NCI-H2196 treated with DMSO at 0.1 percent for 48 hours (cell line): ENCODE data around the gene CACTIN.
"Not testable (repeated sequence)": the region's sequence is repeated elsewhere in the genome, so short reads cannot be mapped to it uniquely, and the experiment has no call there.

Experiments
- DNase-seq: peaks from one replicate; lab custom pipeline; 2025; ENCODE audit not compliant: unreplicated experiment; lab: John Stamatoyannopoulos, UW

Gene CACTIN

GRCh38 chr19:3590991-3591659 is 35.5 kb downstream of the CACTIN start:
- DNase-seq, result no peak

DNA sequence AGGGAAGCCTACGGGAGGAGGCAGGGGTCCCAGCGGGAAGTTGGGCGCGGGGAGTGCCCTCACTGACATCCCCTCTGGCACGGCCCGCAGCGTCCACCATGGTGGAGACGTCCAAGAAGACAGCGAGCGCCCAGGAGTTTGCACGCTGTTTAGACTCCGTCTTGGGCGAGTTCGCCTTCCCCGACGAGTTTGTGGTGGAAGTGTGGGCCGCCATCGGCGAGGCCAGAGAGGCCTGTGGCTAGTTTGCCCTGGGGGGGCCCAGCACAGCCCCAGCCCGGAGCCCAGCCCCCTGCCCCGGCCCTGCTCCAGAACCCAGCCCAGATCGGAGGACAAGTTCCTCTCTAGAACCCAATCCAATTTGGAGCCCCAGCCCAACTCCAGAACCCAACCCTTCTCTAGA is 36.6 kb downstream of the CACTIN start:
- DNase-seq, result no peak

DNA sequence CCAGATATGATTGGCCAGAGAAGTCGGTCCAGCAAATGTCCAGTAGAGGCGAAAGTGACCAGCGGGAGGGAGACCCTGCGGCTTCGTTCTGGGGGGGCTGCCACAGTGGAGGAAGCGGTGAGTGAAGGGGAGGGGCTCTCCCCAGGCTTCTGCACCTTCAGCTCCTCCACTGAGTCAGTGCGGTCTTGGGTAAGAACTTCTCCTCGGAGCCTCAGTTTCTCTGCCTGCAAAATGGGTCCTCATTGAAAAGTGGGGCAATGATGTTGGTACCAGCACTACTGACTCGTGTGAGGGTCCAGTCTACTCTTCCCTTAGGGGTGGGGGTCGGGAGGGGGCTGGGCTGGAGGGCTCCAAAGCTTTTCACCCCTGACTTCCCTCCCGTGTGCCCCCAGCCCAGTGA is 37.2 kb downstream of the CACTIN start:
- DNase-seq, result no peak

GRCh38 chr19:3586707-3587346 is 39.8 kb downstream of the CACTIN start:
- DNase-seq, result no peak

DNA sequence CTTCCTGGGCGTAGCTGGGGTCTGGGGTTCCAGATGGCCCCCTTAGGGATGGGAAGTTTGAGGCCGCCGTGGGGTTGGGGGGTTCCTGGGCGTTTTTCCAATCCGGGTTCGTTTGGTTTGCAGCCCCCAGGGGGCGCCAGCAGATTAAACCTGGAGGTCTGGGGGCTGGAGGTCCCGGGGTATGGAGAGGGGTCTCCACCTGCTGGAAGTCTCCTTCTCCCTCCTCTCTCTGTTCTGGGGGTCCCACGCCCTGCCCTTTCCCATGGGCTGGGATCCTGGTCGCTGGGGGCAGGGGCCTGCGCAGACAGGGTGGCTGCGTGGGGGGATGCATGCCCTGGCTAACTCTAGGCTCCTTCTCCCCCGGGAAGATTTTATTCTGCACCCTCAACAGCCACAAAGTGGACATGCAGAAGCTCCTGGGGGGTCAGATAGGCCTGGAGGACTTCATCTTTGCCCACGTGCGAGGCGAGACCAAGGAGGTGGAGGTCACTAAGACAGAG is 40.4 kb downstream of the CACTIN start:
- DNase-seq, result no peak

DNA sequence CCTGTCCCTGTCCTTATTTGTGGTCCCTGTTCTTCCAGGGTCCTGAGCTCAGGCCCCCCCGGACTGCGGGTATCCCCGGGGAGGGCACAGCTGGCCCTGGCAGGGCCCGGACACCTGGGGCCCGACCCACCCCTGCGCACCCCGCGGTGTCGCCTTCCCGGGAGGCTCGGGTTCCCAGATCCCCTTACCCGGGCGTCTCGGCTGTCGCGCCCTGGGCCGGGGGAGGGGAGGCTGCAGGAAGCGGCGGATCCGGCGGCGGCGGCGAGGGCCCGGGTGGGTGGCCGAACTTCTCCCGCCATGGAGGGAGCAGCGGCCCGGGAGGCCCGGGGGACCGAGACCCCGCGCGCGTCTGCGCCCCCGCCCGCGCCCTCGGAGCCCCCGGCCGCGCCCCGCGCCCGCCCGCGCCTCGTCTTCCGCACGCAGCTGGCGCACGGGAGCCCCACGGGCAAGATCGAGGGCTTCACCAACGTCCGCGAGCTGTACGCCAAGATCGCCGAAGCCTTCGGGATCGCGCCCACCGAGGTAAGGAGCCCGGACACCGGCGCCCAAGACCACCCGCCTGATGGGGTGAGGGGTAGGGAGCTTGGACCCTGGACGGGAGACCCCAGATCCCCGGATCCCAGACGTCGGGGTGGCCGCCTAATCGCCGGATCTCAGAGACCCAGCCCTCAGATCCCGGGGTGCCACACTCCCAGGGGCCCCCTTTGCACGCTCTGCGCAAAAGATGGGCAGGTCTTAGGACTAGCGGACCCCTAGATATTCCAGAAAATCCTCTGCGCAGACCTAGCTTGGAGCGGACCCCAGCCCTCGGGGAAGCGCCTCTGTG is 41.1 kb downstream of the CACTIN start, which contains the start of gene GIPC3:
Gene GIPC3, plus strand, starts transcription at position 178 of the 826 bp plus-strand sequence. Its CDS starts 120 bp downstream, at position 298.
- DNase-seq, result no peak

DNA sequence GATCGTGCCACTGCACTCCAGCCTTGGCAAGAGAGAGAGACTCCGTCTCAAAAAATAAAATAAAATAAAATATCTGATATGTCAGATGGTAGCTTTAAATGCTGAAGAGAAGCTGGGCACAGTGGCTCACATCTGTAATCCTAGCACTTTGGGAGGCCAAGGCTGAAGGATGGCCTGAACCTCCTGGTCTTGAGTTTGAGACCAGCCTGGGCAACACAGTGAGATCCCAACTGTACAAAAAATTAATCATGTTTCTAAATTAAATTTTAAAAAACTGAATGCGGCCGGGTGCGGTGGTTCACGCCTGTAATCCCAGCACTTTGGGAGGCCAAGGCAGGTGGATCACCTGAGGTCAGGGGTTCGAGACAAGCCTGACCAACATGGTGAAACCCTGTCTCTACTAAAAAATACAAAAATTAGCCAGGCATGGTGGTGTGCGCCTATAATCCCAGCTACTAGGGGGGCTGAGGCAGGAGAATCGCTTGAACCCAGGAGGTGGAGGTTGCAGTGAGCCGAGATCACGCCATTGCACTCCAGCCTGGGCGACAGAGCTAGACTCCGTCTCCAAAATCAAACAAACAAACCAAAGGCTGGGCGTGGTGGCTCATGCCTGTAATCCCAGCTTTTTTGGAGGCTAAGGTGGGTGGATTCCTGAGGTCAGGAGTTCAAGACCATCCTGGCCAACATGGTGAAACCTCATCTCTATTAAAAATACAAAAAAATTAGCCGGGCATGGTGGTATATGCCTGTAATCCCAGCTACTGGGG is 42.4 kb downstream of the CACTIN start:
- not testable (repeated sequence) for DNase-seq

DNA sequence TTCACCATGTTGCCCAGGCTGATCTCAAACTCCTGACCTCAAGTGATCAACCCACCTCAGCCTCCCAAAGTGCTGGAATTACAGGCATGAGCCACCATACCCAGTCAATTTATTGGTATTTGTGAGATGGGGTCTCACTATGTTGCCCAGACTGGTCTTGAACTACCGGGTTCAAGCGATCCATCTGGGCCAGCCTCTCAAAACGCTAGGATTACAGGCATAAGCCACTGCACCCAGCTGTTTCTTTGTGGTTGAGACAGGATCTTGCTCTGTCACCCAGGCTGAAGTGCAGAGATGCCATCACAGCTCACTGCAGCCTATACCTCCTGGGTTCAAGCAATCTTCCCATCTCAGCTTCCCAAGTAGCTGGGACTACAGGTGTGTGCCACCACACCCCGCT is 44.8 kb downstream of the CACTIN start:
- not testable (repeated sequence) for DNase-seq

GRCh38 chr19:3580156-3580934 is 46.2 kb downstream of the CACTIN start:
- no peak for DNase-seq

DNA sequence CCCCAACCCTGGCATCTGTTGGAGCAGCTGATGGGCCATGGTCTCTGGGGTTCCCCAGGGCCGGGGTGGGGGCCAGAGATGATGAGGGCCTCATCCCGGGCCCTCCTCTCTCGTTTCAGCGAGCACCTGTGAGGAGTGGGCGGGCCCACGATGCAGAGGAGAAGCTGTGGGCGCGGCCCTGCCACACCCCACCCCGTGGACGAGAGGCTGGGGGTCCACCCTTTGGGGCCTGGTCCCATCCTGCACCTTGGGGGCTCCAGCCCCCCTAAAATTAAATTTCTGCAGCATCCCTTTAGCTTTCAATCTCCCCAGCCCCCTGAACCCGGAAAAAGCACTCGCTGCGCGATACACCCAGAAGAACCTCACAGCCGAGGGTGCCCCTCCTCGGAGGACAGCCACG is 48.2 kb downstream of the CACTIN start:
- DNase-seq, result no peak

DNA sequence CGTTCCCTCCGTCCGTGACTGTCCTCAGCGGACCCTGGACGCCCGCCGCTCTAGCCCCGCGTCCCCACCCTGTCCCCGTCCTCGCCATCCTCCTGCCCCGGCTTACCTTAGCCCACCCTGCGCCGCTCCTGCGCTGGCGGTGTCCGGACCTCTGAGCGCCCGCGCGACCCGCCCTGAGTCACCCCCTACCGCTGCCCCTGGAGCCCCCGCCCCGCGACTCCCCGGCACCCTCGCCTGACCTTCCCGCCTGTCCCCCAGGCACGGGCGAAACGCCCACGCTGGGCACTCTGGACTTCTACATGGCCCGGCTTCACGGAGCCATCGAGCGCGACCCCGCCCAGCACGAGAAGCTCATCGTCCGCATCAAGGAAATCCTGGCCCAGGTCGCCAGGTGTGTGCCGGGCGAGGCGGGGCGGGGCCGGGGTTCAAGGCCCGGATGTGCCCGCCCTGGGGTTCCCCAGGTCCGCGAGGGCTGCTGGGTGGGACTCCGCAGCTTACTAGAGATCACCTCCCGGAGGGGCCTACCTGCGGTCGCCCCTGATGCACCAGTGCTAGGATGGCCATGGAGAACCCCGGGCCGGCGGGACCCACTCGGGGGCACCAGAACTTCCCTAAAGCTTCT is 48.8 kb downstream of the CACTIN start:
- DNase-seq, result no peak

GRCh38 chr19:3576696-3577443 is 49.7 kb downstream of the CACTIN start:
- DNase-seq, result no peak

- DNase-seq, result no peak
These were observed 50.5 kb downstream of the CACTIN start for GRCh38 chr19:3575949-3576673.

DNA sequence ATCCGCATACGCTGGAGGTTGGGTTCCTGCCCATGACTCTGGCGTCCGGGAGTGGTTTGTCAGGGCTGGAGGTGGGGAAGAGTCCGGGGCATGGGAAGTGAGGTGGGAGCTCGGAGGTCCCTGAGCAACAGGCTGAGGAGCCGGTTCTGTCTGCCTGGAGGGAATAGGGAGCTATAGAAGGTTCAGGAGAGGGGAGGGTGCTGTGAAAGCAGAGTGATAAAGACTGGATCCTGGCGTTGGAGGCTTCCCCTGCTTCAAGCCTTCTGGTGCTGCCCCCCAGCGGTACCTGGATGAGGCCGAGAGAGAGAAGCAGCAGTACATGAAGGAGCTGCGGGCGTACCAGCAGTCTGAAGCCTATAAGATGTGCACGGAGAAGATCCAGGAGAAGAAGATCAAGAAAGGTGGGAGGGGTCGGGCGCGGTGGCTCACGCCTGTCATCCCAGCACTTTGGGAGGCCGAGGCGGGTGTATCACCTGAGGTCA is 51.3 kb downstream of the CACTIN start:
- DNase-seq, result no peak

GRCh38 chr19:3573858-3574637 is 52.5 kb downstream of the CACTIN start:
- peak; percentile 86 for DNase-seq

GRCh38 chr19:3573162-3573857 is 53.3 kb downstream of the CACTIN start:
- no peak for DNase-seq

DNA sequence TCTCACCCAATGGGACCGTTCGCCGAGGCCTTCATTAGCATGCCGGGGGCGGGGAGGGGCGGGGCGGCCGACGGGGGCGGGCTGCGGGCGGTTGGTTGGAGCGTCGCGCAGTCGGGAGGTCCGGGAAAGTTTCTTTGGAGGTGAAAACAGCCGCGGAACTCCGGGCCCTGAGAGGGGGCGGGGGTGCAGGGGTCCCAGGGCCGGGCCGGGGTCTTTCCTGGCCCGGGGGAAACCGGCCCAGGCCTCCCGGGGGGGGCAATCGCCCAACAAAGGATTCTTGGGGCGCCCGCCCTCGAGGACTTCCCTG is 53.8 kb downstream of the CACTIN start, which contains the start of gene HMG20B:
Gene HMG20B, plus strand, starts transcription at position 90 of the 307 bp plus-strand sequence. CDS start 366 bp downstream, outside the sequence.
- no peak for DNase-seq
